GM21825 (cell line): Measurements from ENCODE around the gene TBC1D22A.
"Not testable (repeated sequence)": the region's sequence is repeated elsewhere in the genome, so short reads cannot be mapped to it uniquely, and the experiment has no call there.

Experiments
- ATAC-seq: cut with Tn5 transposase; IDR thresholded peaks from one replicate; pipeline ENCODE4 v1.9.1; 2021; ENCODE audit warnings: mild to moderate bottlenecking, moderate library complexity; ENCODE audit not compliant: unreplicated experiment

The TBC1D22A gene

DNA sequence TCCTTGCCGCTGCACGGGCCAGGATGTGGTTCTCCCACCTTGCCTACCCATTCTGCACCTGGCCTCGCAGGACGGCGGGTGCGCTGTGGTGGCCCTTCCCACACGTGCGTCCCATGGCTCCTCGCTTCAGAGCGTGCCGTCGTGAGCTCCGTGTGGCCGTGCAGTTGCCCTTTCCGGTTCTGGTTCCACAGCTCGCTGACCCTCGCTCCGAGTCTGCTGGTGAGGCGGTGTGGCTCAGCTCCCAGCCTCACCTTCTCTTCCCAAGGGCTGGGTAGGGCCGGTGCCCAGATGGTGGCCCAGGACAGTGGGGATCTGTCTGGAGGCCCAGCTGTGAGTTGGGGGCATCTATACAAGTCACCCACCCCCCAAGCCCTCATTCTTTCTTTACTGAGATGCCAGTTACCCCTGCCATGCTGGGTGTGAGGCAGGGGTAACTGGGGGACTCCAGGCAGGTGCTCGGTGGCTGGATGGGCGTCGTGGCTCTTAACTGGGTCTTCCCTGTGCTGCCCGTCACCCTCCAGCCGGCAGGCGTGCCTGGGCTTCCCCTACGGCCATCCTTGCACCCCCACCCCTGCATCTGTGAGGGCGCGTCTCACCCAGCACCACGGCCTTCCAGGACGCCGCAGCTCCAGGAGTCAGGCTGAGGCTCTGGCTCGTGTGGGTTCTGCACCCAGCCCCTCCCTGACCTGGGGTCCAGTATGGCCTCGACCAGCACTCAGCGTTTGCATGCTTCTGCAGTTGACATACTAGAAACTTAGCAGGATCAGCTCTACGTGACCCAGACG, 395.2 kb downstream of the TBC1D22A start:
- ATAC-seq: no peak

DNA sequence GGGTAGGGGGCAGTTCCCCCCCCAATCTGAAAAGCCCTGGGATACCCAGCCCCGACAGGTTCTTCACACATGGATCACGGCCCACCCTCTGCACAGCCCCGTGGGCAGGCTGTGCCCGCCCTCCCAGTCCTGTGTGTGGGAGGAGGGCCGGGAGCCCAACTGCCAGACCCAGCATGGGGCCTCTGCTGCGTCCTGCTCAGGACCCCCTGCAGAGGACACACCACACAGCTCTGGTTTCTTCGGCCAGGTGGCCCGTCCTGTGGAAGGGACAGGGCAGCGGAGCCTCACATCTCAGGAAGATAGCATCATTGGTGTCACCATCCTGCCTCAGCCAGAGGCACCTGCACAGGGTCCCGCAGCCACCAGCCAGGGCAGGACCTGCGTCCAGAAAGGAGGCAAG, 396.0 kb downstream of the TBC1D22A start:
- no peak for ATAC-seq

DNA sequence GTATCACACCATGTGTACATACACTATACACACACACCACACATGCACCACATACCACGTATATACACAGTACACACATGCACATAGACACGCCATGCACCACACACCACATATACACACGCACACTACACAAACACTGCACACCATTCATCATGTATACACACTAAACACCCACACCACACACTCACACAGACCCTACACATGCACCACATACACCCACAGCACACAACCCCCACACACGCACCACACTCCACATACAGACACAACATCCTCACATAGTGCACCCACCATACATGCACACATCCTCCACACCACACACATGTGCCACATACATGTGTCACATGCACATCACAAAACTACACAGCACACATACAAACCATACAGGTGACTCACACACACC, 397.1 kb downstream of the TBC1D22A start:
- no peak for ATAC-seq

DNA sequence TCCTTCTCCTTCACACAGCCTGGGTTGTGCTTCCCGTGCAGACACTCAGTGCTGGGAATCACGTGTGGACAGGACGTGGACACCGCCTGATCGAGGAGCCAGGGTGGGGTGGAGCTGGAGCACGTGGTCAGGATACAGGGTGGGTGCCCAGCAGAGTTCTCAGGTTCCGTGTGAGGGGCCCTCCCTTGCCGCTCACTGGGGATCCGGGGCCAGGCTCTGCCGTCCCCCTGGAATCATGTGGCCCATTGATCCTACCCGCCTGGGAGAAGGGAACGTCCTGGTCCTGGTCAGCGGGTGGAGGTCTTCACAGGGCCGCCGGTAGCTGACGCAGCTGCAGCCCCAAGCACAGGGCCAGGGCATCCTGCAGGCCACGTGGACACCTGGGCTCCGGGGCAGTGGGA, 397.7 kb downstream of the TBC1D22A start:
- ATAC-seq: no peak

DNA sequence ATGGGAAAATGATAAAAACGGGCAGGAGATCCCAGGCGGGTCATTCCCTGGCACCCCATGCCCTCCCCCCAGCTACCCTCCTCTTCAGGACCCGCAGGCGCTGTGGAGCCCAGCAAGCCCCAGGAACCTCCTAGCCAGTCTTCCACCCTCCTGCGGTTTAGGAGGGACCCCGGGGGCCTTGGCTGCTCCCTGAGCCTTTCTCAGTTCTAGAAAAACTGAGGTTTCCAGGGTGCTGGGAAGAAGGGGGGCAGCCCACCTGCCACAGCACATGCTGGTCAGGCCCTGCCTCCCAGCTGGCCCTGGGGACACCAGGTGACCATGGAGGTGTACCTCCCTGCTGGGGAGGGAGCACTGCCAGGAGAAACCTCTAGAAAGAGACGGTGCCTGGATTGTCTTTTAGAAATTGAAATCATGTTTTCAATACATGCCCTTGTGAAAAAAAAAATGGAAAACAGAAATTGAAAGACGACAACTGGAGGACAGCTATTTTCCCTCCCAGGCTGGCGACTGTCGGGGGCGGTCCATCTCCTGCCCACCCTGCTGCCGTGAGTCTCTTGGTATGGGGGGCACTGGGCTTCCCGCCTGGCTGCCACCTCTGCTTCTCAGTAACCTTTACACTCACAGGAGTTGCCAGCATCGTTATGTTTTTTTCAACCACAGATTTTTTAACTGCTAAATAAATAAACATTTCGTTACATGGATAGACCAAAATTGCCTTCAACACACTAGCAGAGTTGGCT, 398.5 kb downstream of the TBC1D22A start:
- no peak for ATAC-seq

DNA sequence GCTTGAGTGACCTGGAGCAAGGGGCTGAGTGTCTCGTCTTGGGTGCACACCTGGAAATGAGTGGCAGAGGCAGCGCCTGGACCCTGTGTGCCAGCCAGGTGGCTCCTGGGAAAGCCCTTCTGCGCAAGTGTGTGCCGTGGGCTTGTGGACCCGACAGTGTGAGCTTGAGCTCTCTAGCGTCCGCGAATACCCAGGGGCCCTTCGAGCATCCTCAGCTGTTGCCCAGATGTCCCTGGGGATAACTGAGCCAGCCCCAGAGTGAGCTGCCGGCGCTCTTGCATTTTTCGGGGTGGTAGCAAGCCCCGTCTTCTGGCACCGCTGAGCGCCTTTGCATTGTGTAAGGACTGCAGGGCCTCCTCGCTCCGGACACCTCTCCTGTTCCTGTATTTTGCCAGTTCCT, 399.2 kb downstream of the TBC1D22A start:
- no peak for ATAC-seq

DNA sequence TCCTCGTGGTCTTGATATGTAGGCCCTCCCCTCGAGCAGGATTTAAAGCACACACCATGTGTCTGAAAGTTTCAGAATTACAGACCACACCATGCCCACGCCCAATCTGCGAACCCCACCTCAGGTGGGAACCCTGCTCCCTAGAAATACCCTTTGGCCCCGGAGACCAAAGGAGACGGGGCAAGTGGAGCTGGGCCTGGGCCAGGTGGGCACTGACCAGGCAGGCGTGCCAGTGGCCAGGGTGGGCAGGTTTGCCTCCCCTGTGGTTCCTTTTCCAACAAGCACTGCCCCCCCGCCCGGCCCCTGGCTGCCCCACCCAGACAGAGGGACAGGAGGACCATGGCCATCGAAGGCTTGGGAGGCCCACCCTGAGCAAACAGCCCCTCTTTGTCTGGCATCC, 400.4 kb downstream of the TBC1D22A start:
- no peak for ATAC-seq

DNA sequence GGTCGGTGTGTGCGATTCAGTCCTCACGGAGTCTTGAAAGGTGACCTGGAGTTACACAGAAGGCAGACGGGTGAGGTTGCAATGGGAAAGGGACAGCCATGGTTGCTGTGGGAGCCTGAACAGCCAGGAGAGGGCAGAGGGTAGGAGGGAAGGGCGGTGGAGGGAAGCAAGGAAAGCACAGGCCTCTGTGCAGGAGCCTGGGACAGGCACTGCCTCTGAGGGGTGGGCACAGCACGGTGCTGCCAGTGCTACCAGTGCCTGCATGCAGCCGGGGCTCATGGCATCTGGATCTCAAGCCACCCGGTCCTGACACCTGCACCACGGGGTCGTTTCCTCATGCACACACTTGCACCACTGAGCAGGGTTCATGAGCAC, 401.0 kb downstream of the TBC1D22A start:
- ATAC-seq: no peak

DNA sequence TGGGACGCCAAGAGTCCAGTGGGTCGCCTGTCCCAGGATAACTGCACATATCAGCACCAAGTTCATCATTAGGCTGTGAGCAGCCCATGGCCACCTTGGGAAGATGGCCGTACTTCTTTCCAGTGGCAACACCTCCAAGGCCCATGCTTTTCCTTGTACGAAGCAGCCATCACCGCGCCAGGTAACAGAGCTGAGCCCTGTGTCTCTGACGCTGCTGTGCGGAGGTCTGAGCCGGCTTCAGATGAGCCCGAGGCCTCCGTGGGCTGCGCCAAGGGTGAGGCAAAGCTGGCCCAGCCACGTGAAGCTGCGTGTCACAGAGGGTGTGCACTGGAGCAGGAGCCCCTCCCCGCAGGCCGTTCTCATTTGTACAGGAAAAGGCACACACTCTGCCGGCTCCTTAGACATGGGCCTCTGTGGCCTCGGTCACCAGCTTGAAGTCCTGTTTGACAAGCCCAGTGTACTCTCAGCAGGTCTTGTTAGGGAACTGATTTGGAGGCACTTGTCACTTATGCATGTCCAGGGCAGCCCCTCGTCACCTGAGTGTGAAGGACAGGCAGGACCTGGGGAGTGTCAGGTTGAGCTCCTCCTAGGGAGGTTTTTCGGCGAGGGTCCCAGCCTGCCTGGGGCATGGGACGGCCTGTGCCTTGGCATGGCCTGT, 401.5 kb downstream of the TBC1D22A start:
- no peak for ATAC-seq

DNA sequence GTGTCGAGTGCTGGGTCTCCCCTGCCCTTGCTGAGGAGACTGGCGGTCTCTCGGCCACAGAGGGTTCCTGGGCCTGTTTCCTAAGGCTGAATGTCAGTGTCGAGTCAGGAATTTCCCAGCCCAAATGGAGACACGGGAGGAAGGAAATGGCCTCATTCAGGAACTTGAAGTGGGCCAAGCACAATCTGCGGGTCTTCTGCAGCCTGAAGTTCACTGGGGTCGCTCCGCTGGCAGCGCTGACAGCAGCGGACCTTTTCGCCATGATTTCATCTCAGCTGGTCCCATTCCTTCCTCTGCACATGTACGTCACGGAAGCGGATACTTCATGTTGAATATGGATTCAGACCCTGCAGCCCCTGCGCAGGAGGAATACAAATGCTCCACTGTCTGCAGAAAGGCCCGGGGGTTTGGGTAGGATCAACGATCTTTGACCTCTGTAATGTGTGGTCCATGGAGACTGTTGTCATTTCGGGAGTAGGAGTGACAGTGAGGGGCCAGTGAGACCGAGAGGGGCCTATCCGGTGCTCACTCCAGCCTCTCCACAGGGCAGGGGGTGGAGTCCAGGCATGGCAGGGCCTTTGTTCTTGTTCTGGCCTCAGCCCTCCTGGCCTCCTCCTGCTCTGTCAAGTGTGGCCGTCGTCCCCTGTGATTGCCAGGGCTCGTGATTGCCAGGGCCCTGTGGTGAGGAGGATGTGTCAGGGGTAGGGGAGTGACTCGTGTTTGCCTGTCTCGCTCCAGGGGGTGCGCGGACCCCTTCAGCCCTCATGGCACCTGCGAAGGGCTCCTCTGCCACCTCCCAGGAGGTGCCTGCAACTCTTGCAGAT, 402.3 kb downstream of the TBC1D22A start:
- no peak for ATAC-seq

DNA sequence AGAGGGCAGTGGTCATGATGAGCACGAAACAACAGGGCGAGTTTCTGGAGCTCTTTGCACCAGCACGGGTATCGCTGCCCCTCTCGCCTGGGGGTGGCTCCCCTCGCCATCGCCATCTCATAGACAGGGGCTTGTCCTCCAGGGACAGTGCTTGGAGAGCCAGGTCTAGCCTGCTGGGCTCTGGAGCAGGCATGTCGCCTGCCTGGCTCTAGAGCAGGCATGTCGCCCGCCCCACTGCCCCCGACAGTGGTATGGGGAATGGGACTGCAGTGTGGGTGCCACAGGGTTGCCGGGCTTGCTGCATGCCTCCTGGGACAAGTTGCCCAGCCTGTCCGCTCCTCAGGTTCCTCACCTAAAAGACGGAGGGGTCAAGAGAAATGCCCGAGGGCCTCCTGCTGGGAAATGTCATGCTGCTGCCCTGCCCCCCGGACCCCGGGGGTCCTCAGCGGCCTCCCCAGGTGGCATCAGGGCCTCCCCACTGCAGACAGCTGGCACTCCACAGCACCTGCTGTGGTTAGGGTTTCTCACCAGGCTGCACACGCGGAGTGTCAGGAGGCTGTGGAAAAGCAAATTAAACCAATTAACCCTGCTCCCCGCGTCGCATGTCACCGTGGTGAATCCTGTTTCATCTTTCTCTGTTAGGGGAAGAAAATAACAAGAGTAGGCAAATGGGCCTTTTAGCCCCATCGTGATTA, 403.0 kb downstream of the TBC1D22A start:
- ATAC-seq: no peak

DNA sequence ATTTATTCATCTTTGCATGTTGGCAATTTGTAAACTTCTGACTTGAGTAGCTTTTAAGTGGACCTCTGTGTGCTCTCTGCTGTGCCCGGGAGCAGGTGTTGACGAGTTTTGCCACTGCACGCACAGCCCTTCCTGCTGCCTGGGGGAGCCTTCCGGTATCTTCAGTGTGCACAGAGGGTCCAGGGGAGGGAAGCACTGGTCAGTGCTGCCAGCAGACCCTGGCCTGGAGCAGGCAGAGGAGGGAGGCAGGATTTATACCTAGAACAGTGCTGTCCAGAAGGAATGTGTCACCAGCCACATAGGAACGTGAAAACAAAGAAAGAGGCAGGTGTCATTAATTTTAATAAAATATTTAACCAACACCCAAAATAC, 403.6 kb downstream of the TBC1D22A start:
- ATAC-seq: no peak

DNA sequence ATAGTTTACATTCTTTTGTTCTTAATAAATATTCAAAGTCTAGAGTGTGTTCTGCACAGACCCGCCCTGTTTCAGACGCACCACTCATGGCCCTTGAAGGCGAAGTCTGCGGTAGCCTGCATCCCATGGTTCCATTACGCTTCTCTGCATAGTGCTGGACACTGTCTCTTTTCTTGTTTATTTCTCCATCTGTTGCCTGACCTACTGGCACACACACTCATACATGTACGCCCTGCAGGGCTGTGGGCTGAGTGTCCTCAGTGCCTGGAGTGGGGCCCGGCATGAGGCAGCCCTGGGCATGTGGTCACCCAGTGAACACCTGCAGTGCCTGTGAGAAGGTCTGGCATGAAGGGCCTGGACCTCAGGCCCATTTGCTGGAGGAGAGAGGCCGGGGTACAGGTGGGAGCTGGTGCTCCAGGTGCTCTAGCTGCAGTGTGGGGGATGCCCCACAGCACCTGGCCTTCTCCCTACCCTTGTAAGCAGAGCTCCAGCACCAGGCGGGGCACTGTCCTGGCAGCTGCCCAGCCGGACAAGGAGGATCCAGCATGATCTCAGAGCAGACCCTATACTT, 404.1 kb downstream of the TBC1D22A start:
- ATAC-seq: no peak

DNA sequence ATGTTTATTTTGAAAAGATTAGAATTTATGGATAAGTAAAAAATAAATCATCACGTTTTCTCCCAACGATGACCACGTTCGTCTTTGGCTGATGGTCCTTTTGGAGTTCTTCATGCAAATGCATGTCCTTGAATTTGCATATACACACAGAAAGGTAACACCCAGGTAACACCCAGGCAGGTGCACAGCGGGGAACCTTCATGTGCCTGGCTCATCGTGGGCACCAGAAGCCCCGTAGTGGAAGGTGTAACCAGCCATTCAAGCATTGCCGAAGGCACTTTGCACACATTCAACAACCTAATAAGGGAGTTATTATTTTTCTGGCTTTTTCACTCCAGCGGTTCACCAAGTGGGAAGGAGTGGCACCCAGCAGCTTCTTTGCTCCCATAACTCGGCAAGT, 404.6 kb downstream of the TBC1D22A start:
- no peak for ATAC-seq

DNA sequence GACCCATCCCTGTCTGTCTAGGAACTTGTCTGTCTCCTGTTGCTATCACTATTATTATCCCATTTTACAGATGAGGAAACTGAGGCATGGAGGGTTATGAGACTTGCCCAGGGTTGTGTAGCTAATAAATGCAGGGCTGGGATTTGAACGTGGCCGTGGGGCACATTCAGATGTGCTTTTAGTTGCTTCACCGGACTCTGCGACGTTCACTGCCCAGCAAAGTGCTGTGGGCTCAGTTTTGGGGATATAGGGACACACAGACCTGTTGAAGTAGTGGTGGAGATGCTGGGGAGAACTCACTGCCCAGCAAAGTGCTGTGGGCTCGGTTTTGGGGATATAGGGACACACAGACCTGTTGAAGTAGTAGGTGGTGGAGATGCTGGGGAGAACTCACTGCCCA, 405.5 kb downstream of the TBC1D22A start:
- ATAC-seq: not testable (repeated sequence)

DNA sequence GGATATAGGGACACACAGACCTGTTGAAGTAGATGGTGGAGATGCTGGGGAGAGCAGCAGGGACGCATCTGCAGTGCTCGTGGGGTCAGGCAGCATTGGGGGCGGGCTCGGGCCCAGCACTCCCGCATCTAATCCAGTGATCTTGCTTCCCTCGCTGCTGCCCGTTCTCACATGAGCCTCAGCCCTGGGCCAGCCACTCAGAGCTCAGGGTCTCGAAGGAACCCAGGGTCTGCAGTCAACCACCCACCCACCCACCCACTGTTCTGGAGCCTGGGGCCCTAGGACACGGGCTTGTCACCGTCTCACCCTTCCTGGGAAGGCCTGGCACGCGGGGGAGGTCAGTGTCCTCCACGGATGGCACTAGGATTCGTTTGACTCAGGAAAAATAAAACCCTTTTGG, 406.0 kb downstream of the TBC1D22A start:
- ATAC-seq: no peak

DNA sequence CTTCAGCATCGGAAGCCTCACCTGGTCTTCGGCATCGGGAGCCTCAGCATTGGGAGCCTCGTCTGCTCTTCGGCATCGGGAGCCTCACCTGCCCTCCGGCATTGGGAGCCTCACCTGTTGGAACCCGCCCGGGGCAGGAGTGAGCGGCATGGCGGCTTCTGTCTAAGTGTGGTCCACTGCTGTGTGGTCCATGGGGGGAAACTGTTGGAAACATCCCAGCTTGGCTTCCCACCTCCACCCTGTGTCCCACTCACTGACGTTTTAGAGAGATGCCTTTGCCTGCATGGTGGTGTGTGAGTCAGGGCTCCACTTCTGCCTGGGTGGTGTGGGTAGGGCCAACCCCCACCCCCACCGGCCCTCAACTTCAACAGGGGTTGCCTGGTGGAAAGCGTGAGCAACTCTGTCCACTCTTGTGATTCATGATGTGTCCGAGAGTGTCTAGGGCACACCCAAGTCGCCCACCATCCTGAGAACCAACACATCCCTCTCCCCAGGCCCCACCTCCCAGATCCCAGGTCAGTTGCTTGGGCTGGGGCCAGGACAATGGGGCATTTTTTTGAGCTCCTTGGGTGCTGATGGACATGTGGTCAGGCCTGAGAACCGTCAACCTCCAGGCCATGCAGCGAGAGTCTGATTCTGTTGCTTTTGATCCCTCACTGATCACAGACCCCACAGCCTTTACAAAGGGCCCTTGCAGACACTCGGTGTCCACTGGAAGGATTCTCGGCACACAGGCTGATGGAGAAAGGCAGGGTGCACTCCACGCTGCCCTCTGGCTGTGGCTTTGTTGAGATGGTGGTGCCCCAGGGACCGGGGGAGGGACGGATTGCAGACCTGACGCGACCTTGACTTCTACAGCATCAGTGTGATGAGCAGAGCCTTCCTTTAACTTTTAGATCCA, 406.7 kb downstream of the TBC1D22A start:
- no peak for ATAC-seq

DNA sequence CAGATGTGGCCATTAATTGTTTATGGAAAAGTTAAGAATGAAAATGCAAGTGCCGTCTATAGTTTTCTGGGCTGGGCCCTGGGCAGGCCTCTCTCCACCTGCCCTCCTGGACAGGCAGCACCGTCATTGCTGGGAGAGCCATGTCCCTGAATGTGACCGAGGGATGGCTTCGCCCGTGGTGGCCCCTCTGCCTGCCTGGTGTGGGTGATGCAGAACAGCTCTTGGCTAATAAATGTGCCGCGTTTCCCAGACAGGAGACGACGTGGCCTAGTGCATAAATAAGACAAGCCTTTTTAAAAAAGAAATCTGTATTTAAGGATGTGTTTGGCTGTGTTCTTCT, 407.3 kb downstream of the TBC1D22A start:
- ATAC-seq: no peak
